Skin of body (tissue), 2 donors: ENCODE results near the gene AKAP13. TPM values are rescaled to one million over a fixed set of nuclear protein-coding genes. Genes with fewer than 3 reads are reported as not detected.
"Not testable (repeated sequence)": the region's sequence is repeated elsewhere in the genome, so short reads cannot be mapped to it uniquely, and the experiment has no call there.

Experiments
- DNase-seq: peaks from one replicate; lab custom pipeline; 2025; lab: John Stamatoyannopoulos, UW
- total RNA-seq: library from RNA; depleted of rRNA; stranded (reverse); fragments of >200 nt; gene quantifications from one replicate; pipeline ENCODE4 v1.2.3, GENCODE V29; 2014

The AKAP13 gene
- total RNA-seq, 1 donor from 2014 or later = 160 TPM

DNA sequence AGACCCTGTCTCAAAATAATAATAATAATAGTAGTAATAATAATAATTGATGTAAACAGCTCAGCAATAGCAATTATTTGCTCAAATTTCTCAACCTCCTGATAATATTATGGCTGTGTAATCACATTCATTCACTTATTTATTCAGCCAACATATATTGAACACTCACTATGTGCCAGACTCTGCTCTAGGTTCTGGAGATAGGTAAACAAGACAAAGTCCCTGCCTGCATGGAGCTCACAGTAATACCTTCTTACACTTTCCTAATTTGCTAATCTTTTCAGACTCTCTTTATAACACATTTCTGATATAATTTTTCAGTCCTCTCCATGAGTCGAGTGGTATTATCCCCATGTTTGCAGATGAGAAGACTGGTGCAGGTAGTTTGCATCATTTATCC, 276.7 kb downstream of the AKAP13 start:
- no peak for DNase-seq

DNA sequence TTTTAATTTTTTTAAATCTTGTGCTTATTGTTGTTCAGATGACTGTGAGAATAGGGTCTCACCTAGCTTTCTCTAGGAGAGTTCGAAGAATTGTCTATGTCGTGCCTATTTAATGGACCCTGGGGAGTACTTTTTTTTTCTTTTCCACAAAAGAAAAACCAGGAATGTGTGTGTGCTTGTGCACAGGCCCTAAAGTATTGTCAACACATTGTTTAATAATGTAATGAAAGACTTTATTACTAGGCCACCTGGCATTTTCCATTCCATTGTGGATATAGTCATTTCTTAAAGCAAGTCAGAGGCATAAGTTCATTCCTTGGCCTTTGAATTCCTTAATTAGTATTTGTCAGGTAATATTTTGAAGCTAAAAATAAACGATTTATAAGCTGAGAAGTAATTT, 278.4 kb downstream of the AKAP13 start:
- DNase-seq = no peak

DNA sequence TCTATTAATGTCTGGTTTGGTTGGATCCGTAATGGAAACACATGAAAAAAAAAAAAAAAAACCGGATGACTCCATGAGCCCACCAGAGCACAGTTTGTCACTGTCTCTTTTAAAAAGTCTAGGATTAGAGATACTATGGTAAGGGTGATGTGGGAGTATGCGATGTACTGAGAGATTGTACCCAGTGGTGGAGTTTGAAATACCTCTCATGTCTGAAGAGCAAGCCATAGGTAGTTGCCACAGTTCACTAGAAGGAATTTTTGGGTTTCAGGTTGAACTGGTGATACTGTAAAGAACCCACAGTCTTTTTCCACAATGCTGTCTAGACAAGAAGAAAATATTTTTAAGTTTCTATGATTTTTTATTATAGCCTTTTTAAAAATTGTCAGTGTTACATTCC, 281.5 kb downstream of the AKAP13 start:
- DNase-seq = no peak

DNA sequence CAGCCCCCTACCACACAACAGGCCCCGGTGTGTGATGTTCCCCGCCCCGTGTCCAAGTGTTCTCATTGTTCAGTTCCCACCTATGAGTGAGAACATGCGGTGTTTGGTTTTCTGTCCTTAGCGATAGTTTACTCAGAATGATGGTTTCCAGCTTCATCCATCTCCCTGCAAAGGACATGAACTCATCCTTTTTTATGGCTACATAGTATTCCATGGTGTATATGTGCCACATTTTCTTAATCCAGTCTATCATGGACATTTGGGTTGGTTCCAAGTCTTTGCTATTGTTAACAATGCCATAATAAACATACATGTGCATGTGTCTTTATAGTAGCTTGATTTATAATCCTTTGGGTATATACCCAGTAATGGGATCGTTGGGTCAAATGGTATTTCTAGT, 285.3 kb downstream of the AKAP13 start:
- DNase-seq = not testable (repeated sequence)

DNA sequence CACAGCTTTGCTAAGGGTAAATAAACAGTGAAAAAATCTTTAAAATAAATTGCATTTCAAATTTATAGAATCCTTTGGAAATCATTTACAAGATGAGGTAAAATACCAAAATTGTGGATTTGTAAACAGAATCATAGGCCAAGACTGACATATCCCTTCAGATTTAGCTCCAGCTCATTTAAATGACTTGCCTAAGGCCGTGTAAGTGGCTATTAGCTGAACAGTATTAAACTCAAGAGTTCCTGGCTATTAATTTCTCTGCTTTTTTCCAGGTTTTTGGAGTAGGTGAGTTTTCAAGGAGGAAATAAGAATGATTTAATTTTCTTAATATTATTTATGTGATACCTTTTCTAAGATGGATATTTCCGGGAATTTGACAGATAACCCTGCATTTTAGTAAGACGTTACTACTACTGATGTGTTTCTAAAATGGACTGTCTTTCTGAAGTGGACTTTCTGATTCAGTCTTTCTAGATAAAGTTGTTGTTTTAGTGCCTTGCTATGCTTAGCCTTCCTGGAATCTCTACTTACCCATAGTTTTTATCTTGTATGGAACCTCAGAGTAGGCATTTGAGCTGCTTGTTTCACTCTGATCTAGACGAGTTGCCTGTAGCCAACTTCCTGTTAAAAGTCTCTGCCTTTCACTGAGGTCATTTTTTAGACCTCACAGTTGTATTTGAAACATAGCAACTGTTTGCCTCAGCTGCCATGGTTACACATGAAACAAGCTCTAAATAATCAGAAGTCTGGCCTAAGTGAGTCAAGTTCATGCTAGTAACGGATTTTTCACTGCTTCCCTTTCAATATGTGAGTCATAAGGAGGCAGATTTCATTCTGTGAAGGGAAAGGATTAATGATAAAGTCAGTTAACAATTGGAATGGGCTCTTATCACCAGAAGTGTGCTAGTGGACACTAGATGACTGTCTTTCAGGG, 287.4 kb downstream of the AKAP13 start:
- DNase-seq = peak; percentile 92

DNA sequence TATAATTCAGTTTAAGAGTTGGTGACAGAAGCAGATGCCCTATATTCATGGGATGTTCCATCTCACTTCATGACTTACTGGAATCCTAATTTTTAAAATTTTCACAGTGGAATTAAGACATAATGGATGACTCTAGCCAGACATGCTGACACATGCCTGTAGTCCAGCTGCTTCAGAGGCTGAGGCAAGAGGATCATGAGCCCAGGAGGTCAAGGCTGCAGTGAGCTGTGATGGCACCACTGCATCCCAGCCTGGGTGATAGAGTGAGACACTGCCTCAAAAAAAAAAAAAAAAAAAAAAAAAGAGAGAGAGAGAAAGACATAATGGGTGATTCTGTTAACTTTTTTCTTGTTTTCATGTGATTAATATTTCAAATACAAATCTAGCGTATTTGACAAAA, 290.8 kb downstream of the AKAP13 start:
- DNase-seq = no peak

DNA sequence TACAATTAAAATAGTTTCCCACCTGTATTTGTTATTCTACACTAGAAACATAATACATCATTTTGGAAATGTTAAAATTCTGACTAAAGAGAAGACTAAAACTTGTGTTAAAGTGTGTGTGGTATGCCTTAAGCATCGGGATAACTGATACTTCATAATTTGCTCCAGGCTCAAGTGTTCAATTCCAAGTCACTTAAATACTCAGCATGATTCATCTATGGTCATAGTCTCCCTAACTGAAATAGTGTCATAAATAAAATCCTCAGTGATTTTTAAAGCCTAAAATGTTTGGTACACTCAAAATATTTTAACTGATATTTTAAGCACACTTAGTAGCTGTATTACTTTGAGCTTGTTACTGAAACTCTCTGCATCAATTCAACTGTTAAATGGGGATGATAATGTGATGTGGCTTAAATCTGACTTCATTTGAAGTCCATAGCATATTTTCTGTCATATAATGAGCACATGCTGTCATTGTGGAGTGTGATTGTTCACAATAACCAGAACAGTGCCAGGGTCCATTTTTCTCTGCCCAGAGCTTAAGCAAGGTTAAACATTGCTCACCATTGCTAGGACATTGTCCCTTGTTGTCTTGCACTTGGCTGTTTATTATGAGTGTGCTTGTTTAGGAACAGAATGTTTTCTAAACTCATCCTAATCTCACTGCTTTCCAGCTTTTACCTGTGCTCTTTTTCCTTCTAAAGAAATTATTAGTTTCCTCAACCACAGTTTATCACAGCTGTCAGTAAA, 292.1 kb downstream of the AKAP13 start:
- no peak for DNase-seq

DNA sequence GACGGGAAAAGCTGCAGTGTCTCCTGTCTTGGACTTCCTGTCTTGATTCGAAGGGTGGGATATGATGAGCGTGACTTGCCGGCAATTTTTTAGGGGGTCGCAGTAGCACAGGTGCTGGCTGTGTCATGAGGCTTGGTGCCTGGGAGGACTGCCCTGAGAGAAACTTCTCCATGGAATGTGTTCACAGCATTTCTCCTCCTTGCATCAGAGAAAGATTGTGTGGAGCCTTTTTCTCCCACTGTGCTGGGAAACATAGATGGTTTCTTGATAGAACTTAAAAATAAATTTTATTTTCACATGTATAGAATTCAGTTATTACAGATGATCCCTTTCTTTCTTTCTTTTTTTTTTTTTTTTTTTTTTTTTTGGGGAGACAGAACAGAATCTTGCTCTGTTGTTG, 292.9 kb downstream of the AKAP13 start:
- DNase-seq = no peak

DNA sequence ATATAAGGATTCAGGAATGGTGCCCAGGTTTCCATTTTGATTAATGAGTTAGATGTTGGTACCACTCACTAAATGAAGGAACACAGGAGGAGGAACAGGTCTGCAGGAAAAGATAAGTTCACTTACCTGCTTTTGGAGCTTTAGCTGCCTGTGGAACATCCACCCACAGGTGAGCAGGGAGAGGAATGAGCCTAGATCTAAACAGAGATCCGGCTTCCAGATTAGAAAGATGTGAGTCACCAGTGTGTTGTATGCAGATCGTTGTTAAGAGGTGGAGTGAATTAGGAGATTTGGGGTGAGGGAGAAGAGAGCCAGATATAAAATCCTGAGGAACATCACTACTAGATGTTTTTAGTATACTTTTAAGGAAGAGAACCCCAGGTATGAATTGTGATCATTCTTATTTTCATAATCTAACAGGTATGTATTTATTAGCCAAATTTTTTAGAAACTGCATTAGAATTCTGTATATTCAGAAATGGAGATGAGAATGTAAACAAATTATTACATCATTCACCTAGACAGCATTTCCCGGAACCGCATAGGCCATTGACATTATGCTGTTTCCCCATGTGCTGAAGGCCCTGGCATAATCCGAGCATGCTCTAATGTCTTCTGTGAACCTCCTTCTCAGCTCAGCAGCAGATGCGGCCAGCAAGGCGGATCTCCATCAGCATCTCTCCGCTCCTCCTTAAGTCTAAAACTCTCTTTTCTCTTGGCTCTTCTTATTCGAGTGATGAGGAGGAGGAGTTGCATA, 296.1 kb downstream of the AKAP13 start:
- DNase-seq = no peak

DNA sequence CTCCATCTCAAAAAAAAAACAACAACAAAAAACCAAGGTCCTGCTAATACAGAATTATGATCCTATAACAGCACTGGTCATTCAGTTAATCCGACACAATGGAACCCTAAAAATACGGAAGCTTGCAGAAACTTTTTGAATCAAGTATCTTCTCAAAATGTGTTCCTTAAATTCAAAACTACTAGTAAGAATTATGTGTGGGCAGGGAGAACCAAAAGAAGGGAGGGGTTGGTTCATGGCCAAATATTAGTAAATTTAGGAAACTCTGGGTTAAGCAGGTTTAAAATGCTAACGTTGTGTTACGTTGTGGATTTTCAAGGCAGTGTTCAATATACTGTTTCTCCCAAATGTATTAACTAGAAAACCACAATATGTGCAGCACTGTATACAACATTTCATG, 298.8 kb downstream of the AKAP13 start:
- DNase-seq = no peak

DNA sequence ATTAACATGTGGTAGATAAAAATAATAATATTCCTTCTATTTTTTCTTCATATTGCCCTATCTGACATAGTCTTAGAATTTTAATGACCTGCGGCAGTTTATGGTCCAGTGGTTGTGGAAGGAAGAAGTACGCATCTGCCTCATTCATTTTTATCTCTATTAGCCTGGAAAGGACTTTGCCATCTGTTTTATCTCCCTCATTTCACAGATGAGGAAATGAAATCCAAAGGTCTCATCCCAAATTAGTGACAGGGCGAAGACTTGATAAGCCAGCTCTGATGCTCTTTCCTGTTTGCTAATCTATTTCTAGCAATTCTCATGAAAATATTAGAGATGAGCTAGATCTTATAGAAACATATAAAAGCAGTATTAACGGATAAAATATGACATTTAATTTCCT, 301.0 kb downstream of the AKAP13 start:
- no peak for DNase-seq

DNA sequence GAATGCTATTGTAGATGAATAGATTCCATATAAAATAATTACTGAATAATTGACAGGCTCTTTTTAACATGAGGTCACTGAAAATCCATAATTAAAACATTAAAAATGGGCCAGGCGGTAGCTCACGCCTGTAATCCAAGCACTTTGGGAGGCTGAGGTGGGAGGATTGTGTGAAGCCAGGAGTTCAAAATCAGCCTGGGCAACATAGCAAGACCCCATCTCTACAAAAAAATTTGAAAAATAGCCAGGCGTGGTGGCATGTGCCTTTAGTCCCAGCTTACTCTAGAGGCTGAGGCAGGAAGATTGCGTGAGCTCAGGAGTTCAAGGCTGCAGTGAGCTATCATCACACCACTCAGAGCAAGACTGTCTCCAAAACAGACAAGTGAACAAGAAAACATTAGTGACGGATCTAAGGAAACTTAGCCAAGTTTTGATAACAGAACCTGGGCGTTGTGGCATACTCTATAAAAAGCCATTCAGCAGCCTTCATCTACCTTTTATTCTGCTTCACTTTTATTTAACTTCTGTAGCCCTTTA, 303.8 kb downstream of the AKAP13 start:
- DNase-seq = no peak

DNA sequence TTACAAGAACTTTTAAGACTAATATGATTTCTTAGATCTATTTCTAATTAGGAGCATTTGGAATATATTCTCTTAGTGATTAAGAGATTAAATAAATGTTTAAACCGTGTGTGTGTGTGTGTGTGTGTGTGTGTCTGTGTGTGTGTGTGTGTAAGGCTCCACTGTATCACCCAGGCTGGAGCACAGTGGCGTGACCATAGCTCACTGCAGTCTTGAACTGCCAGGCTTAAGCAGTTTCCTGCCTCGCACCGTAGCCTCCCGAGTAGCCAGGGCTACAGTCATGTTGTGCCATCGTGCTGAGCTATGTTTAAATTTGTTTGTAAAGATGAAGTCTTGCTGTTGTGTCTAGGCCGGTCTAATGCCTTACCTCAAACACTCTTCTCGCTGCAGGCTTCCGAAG, 305.0 kb downstream of the AKAP13 start:
- DNase-seq = no peak

DNA sequence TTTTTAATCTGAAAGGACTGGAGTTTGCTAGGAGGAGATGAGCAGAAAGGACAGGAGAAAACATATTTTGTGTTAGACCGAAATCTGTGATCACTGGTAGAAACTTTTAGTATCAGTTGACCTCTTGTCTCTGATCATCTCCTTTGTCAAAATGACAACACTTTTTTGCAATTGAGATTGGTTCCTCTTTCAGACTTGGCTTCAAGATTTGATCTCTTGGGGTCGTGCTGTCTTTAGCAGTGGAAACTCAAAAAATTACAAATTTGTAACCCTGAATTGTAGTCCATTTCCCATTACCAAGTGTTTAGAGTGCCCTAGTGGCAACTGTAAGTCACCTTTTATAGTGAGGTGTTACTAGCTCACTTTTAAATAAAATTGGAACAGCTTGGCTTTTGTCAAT, 306.9 kb downstream of the AKAP13 start:
- DNase-seq = no peak

DNA sequence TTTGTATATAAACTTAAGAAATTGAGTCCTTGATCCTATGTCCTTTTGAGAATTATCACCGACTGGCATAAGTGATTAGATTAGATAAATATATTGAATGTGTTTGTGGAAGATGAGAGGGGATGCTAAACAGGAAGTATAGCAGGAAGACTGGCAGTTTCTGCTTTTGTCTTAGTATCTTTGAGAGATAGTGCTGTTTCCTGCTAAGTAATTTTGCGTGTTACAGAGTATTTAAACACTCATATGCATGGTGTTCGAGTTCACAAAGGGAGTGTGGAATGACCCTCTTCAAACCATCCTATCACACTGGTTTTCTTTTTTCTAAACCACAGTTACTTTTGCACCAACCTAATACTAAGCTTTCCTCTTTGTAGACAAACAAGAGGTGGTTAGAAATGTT, 308.3 kb downstream of the AKAP13 start:
- no peak for DNase-seq

DNA sequence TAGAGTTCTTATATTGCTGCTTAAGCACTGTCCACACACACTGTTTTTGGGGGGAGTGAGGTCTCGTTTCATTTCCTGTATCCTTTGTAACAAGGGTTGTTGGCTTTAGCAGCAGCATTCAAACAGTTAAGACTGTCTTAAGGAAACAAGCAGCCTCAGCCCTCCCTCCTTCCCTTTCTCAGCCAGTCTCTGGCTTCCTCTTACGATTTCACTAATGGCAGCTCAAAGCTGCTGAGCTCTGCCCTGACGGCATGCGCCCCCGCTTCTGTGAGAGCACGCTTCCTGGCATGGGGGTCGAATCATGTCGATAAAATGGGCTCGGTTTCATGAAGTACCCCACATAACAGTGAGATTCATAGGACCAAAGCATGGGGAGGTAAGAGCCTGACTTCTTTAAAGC, 309.3 kb downstream of the AKAP13 start:
- DNase-seq = peak; percentile 62

DNA sequence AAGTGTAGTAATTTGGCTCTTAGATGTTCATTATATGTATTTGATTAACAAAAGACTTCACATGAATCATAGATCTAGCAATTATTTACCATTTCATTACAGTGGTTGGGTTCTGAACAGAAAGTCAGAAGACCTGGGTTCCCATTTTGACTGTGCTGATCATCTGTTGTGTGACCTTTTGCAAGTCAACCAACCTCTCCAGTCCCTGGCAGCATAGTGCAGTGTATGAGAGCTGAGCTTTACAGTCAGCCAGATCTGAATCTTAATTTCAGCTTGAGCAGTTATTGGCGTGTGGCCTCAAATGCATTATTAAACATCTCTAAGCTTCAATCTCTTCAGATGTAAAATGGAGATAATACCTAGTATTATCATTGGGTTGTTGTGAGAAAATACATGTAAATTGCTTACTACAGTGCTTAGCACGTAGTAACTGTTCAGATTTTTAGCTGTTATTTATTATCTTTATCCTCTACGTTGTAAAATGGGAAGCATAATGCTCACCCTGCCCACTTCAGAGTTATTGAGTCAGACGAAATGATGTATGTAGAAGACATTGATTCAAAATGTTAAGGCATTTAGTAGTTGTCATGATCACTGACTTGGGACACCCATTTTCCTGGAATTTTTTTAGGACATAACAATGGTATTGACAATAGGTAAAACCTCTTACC, 310.3 kb downstream of the AKAP13 start:
- peak; percentile 18 for DNase-seq

DNA sequence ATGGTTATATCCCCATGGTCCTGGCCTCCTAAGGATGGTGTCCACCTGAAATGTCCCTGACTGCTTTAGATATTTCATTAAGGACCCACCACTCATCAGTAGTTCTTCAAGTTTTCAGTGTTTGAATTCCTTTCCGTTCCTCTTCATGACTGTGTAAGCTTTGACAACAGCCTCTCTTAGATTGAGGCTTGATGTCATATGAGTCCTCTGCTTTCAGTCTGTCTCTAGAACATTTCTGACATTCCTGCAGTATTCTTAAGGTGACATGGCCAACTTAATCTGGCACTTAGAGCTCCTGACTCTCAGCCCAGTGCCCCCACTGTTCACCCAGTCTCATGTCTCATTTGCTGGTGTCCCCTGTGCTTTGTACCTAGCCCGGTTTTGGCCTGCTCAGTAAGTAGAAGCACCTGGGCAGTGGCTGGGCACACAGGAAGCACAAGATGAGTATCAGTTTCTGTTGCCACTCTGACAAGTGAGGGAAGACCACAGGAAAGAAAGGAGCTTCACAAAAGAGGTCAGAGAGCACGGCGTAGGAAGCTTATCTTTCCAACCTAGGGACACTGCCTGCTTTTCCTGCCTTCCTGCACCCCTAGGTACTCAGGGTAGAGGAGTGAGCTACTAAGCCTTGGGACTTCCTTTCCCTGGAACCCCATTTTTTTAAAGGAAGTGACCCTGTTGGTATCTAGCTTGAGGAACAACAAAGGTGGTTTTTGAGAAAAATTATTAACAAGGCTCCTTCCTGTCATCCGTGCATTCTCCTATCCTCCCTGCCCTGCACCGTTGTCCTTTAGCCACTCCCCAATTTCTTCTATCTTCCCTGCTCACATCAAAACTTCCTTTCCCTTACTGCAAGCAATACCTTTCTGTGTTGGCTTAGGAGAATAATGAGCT, 311.2 kb downstream of the AKAP13 start:
- DNase-seq = no peak

DNA sequence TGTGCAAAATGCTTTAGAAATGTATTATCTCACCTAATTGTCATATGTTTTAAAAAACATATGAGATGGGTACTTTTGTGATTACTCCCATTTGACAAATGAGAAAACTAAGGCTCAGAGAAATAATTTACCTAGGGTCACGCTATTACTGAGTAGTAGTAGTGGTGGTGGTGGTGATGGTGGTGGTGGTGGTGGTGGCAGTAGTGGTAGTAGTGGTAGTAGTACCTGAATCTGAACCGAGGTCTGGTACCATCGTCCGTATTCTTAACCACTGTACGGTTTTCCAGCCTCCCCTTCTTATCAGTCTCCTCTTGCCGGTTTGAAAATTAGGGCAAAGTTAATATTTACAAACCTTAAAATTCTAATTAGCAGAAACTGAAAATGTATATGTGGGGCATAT, 311.9 kb downstream of the AKAP13 start:
- no peak for DNase-seq

DNA sequence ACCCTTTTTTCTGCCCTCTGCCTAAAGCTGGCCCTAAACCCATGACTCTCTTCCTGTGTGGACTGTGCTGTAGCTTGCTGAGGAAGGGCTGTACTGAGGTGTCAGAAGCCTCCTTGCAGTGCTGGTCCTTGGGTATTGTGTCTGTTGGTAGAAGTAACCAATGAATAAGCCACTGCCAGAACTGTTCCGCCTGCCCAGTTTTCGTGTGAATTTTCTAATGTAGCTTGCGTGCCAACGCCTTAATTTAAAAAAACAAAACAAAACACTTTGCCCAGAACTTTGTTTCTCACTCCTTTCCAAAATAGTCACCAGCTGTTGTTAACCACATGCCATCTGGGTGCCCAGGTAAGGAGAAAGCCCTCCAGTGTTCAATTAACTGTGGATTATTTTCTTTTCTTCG, 312.5 kb downstream of the AKAP13 start:
- DNase-seq = no peak
